Measurements from ENCODE around the gene TEX48.

- TF ChIP-seq CTCF (IDR thresholded peaks at IDR 0.05) (no peak), POLR2A (IDR thresholded peaks at IDR 0.05) (no peak)
Observed at GRCh38 chr9:114638404-114638803, 43.6 kb downstream of the TEX48 start.

Data from uterus (tissue), 2 donors.